ENCODE data around the gene SPDEF.

SPDEF gene

DNA sequence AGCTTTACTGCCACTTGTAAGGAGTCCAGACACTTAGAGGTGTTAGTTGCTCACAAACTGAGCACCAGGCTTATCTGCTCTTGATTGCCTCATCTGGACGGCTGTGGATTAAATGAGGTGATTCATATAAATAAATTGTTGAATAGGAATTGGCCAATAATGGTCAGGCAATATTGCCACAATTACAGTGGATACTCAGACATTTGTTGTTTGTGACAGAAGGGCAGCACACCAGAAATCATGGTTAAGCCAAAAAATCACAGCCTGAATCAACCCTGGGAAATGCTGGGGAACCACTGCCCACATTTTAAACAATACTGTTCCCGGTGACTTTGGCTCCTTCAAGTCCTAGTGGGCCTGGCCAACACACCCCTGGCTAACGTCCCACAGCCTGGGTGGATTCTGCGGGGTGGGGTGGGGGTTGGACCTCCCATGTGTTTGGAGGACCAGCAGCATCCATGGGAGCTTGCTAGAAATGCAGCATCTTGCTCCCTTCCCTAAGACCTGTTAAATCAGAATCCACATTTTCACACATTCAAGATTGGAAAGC lies 29.5 kb upstream of the SPDEF start:
- no peak for ATAC-seq
- TF ChIP-seq CSDC2 (CRISPR knock-in tag; IDR thresholded peaks at IDR 0.05) (no peak), BACH2 (CRISPR knock-in tag; IDR thresholded peaks at IDR 0.05; ENCODE audit: borderline replicate concordance) (no peak), ISL1 (CRISPR knock-in tag; IDR thresholded peaks at IDR 0.05) (no peak), ESRRG (CRISPR knock-in tag; IDR thresholded peaks at IDR 0.05) (no peak), ZNF565 (CRISPR knock-in tag; conservative IDR thresholded peaks at IDR 0.05; ENCODE audit: low read depth) (no peak)

- ATAC-seq: no peak
- TF ChIP-seq, protein P1, sequence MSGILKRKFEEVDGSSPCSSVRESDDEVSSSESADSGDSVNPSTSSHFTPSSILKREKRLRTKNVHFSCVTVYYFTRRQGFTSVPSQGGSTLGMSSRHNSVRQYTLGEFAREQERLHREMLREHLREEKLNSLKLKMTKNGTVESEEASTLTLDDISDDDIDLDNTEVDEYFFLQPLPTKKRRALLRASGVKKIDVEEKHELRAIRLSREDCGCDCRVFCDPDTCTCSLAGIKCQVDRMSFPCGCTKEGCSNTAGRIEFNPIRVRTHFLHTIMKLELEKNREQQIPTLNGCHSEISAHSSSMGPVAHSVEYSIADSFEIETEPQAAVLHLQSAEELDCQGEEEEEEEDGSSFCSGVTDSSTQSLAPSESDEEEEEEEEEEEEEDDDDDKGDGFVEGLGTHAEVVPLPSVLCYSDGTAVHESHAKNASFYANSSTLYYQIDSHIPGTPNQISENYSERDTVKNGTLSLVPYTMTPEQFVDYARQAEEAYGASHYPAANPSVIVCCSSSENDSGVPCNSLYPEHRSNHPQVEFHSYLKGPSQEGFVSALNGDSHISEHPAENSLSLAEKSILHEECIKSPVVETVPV (CRISPR knock-in tag; IDR thresholded peaks at IDR 0.05): no peak
- TF ChIP-seq PPARA (CRISPR knock-in tag; IDR thresholded peaks at IDR 0.05; ENCODE audit: borderline replicate concordance): no peak
- TF ChIP-seq ZNF565 (CRISPR knock-in tag; conservative IDR thresholded peaks at IDR 0.05; ENCODE audit: low read depth): no peak
- TF ChIP-seq RARB (CRISPR knock-in tag; IDR thresholded peaks at IDR 0.05): no peak
- TF ChIP-seq, protein P2, sequence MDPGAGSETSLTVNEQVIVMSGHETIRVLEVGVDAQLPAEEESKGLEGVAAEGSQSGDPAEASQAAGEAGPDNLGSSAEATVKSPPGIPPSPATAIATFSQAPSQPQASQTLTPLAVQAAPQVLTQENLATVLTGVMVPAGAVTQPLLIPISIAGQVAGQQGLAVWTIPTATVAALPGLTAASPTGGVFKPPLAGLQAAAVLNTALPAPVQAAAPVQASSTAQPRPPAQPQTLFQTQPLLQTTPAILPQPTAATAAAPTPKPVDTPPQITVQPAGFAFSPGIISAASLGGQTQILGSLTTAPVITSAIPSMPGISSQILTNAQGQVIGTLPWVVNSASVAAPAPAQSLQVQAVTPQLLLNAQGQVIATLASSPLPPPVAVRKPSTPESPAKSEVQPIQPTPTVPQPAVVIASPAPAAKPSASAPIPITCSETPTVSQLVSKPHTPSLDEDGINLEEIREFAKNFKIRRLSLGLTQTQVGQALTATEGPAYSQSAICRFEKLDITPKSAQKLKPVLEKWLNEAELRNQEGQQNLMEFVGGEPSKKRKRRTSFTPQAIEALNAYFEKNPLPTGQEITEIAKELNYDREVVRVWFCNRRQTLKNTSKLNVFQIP (CRISPR knock-in tag; IDR thresholded peaks at IDR 0.05; ENCODE audit: borderline replicate concordance, low read depth): no peak
- no peak for TF ChIP-seq TSHZ2 (CRISPR knock-in tag; IDR thresholded peaks at IDR 0.05)
- no peak for TF ChIP-seq ZFP3 (CRISPR knock-in tag; IDR thresholded peaks at IDR 0.05)
- no peak for TF ChIP-seq OSR1 (CRISPR knock-in tag; IDR thresholded peaks at IDR 0.05)
- no peak for TF ChIP-seq ZFP30 (CRISPR knock-in tag; IDR thresholded peaks at IDR 0.05)
- no peak for TF ChIP-seq ESRRG (CRISPR knock-in tag; IDR thresholded peaks at IDR 0.05)
- no peak for TF ChIP-seq ARNTL (CRISPR knock-in tag; IDR thresholded peaks at IDR 0.05; ENCODE audit: borderline replicate concordance, low read depth)
- TF ChIP-seq ZNF70 (CRISPR knock-in tag; IDR thresholded peaks at IDR 0.05): no peak
- no peak for TF ChIP-seq TCF4 (CRISPR knock-in tag; IDR thresholded peaks at IDR 0.05; ENCODE audit: borderline replicate concordance)
- TF ChIP-seq GLIS3 (CRISPR knock-in tag; IDR thresholded peaks at IDR 0.05): no peak
- no peak for TF ChIP-seq TOX (CRISPR knock-in tag; IDR thresholded peaks at IDR 0.05; ENCODE audit: borderline replicate concordance)
- TF ChIP-seq CSDC2 (CRISPR knock-in tag; IDR thresholded peaks at IDR 0.05): no peak
- TF ChIP-seq SNAI2 (CRISPR knock-in tag; IDR thresholded peaks at IDR 0.05): no peak
- TF ChIP-seq, protein P3, sequence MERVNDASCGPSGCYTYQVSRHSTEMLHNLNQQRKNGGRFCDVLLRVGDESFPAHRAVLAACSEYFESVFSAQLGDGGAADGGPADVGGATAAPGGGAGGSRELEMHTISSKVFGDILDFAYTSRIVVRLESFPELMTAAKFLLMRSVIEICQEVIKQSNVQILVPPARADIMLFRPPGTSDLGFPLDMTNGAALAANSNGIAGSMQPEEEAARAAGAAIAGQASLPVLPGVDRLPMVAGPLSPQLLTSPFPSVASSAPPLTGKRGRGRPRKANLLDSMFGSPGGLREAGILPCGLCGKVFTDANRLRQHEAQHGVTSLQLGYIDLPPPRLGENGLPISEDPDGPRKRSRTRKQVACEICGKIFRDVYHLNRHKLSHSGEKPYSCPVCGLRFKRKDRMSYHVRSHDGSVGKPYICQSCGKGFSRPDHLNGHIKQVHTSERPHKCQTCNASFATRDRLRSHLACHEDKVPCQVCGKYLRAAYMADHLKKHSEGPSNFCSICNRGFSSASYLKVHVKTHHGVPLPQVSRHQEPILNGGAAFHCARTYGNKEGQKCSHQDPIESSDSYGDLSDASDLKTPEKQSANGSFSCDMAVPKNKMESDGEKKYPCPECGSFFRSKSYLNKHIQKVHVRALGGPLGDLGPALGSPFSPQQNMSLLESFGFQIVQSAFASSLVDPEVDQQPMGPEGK (CRISPR knock-in tag; IDR thresholded peaks at IDR 0.05; ENCODE audit: borderline replicate concordance): no peak
Observed at GRCh38 chr6:34585108-34585507, 29.0 kb upstream of the SPDEF start.

GRCh38 chr6:34584694-34585093 lies 28.6 kb upstream of the SPDEF start:
- no peak for ATAC-seq
- TF ChIP-seq ZNF565 (CRISPR knock-in tag; conservative IDR thresholded peaks at IDR 0.05; ENCODE audit: low read depth): no peak
- no peak for TF ChIP-seq TCF4 (CRISPR knock-in tag; IDR thresholded peaks at IDR 0.05; ENCODE audit: borderline replicate concordance)
- no peak for TF ChIP-seq ZC3H10 (CRISPR knock-in tag; IDR thresholded peaks at IDR 0.05)
- no peak for TF ChIP-seq BACH2 (CRISPR knock-in tag; IDR thresholded peaks at IDR 0.05; ENCODE audit: borderline replicate concordance)
- TF ChIP-seq, protein P3 (CRISPR knock-in tag; IDR thresholded peaks at IDR 0.05; ENCODE audit: borderline replicate concordance): no peak
- TF ChIP-seq ZNF70 (CRISPR knock-in tag; IDR thresholded peaks at IDR 0.05): no peak
- no peak for TF ChIP-seq TOX (CRISPR knock-in tag; IDR thresholded peaks at IDR 0.05; ENCODE audit: borderline replicate concordance)
- TF ChIP-seq ESRRG (CRISPR knock-in tag; IDR thresholded peaks at IDR 0.05): no peak
- TF ChIP-seq OSR1 (CRISPR knock-in tag; IDR thresholded peaks at IDR 0.05): no peak
- TF ChIP-seq TSHZ2 (CRISPR knock-in tag; IDR thresholded peaks at IDR 0.05): no peak
- no peak for TF ChIP-seq GLIS3 (CRISPR knock-in tag; IDR thresholded peaks at IDR 0.05)
- no peak for TF ChIP-seq SNAI2 (CRISPR knock-in tag; IDR thresholded peaks at IDR 0.05)
- no peak for TF ChIP-seq ARNTL (CRISPR knock-in tag; IDR thresholded peaks at IDR 0.05; ENCODE audit: borderline replicate concordance, low read depth)
- TF ChIP-seq, protein P4, sequence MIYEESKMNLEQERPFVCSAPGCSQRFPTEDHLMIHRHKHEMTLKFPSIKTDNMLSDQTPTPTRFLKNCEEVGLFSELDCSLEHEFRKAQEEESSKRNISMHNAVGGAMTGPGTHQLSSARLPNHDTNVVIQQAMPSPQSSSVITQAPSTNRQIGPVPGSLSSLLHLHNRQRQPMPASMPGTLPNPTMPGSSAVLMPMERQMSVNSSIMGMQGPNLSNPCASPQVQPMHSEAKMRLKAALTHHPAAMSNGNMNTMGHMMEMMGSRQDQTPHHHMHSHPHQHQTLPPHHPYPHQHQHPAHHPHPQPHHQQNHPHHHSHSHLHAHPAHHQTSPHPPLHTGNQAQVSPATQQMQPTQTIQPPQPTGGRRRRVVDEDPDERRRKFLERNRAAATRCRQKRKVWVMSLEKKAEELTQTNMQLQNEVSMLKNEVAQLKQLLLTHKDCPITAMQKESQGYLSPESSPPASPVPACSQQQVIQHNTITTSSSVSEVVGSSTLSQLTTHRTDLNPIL (CRISPR knock-in tag; IDR thresholded peaks at IDR 0.05; ENCODE audit: low read depth): no peak
- TF ChIP-seq ISL1 (CRISPR knock-in tag; IDR thresholded peaks at IDR 0.05): no peak
- no peak for TF ChIP-seq ZFP3 (CRISPR knock-in tag; IDR thresholded peaks at IDR 0.05)
- TF ChIP-seq PPARA (CRISPR knock-in tag; IDR thresholded peaks at IDR 0.05; ENCODE audit: borderline replicate concordance): no peak
